ENCODE results near the gene ENOSF1.

DNA sequence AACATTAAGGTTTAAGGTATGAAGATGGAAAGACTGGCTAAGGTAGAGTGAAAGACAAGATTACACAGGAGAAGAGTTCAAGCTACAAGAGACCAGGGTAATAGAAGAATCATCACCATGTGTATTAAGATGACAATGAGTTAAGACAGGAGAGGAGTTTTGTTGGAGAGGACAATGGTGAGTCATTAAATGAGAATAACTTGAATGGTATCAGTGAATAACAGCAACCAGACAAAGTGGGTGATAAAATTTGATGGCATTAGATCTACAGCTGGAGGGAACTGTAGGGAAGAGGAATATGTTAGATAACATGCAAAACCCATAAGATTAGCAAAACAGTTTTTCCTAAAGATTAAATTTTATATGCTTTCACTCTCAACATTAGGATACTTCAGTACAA, 18.8 kb upstream of the ENOSF1 start:
- TF ChIP-seq POLR2A (IDR thresholded peaks at IDR 0.05; ENCODE audit: low read length) (no peak), GATA1 (IDR thresholded peaks at IDR 0.05; ENCODE audit: low read depth, low read length) (no peak)
